ENCODE results near the gene COA5. TPM values are rescaled to one million over a fixed set of nuclear protein-coding genes. Genes with fewer than 3 reads are reported as not detected.

COA5 gene
- total RNA-seq, 1 experiment from 2014 or later = 23.7 TPM

DNA sequence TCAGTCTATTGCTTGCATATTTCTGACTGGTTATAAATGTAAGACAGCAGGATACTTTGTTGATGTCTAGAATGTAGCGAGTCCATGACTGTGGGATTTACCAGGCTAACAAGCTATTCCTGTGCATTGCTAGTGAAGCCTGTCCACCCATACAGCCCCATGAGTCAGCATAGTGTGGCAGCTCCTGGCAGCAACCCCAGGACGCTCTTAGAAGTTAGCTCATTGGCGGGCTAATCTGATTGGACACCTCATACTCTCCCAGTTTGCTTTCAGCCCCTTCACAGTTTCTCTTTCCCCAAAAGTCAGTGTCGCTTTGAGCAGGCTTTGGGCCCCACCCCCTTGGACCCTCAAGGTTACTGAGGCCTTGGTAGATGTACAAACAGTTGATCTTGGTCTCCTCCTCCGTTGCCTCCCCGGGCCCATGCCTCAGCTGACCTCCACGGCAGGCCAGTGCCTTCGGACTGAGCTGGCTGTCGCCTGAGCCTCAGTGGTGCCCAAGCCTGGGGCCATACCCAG is 48.0 kb downstream of the COA5 start:
- no peaks in the 10 kb centered on the region for H3K4me1 ChIP-seq (ENCODE audit: insufficient read depth, low read length, poor library complexity, severe bottlenecking)
- H3K27ac ChIP-seq (ENCODE audit: low read depth, low read length, poor library complexity, severe bottlenecking) = no peak overlapping the region
- TF ChIP-seq, protein P1, sequence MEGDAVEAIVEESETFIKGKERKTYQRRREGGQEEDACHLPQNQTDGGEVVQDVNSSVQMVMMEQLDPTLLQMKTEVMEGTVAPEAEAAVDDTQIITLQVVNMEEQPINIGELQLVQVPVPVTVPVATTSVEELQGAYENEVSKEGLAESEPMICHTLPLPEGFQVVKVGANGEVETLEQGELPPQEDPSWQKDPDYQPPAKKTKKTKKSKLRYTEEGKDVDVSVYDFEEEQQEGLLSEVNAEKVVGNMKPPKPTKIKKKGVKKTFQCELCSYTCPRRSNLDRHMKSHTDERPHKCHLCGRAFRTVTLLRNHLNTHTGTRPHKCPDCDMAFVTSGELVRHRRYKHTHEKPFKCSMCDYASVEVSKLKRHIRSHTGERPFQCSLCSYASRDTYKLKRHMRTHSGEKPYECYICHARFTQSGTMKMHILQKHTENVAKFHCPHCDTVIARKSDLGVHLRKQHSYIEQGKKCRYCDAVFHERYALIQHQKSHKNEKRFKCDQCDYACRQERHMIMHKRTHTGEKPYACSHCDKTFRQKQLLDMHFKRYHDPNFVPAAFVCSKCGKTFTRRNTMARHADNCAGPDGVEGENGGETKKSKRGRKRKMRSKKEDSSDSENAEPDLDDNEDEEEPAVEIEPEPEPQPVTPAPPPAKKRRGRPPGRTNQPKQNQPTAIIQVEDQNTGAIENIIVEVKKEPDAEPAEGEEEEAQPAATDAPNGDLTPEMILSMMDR (conservative IDR thresholded peaks at IDR 0.05; ENCODE audit: low read depth, low read length) = no peak
- no peak for TF ChIP-seq EZH2 (IDR thresholded peaks at IDR 0.05; ENCODE audit: borderline replicate concordance, low read depth, low read length, poor library complexity, severe bottlenecking)
- peaks cover 3% of the 10 kb centered on the region for H3K36me3 ChIP-seq (ENCODE audit: insufficient read depth, low read length, poor library complexity, severe bottlenecking)
- intact Hi-C loops (cut with micrococcal nuclease; ENCODE audit: unreplicated experiment) = no loop called here
- H3K9me3 ChIP-seq (ENCODE audit: low read depth, low read length, poor library complexity, severe bottlenecking) = no peaks in the 10 kb centered on the region
- H3K4me3 ChIP-seq (ENCODE audit: low read depth, low read length, poor library complexity, severe bottlenecking) = no peak overlapping the region
- DNase-seq (ENCODE audit: low spot score) = peak; percentile 18
- H3K27me3 ChIP-seq (replicated peaks; ENCODE audit: insufficient read depth, low read depth, low read length, poor library complexity) = no peaks in the 10 kb centered on the region
- no TSS peak for BruUV-seq (replicated peaks)
- ChIA-PET CTCF (no interaction called here), POLR2A (ENCODE audit: low non-redundant PET) (no interaction called here)

- no peaks in the 10 kb centered on the region for H3K36me3 ChIP-seq (ENCODE audit: insufficient read depth, low read length, poor library complexity, severe bottlenecking)
- intact Hi-C loops (cut with micrococcal nuclease; ENCODE audit: unreplicated experiment) = no loop called here
- no peaks in the 10 kb centered on the region for H3K27me3 ChIP-seq (replicated peaks; ENCODE audit: insufficient read depth, low read depth, low read length, poor library complexity)
- H3K9me3 ChIP-seq (ENCODE audit: low read depth, low read length, poor library complexity, severe bottlenecking) = no peaks in the 10 kb centered on the region
- no peak overlapping the region for H3K4me3 ChIP-seq (ENCODE audit: low read depth, low read length, poor library complexity, severe bottlenecking)
- ChIA-PET POLR2A (ENCODE audit: low non-redundant PET) (no interaction called here), CTCF (no interaction called here)
- DNase-seq (ENCODE audit: low spot score) = no peak
- no peak overlapping the region for H3K27ac ChIP-seq (ENCODE audit: low read depth, low read length, poor library complexity, severe bottlenecking)
- BruUV-seq (replicated peaks) = no TSS peak
- H3K4me1 ChIP-seq (ENCODE audit: insufficient read depth, low read length, poor library complexity, severe bottlenecking) = no peaks in the 10 kb centered on the region
- TF ChIP-seq, protein P1 (conservative IDR thresholded peaks at IDR 0.05; ENCODE audit: low read depth, low read length) = no peak
- TF ChIP-seq EZH2 (IDR thresholded peaks at IDR 0.05; ENCODE audit: borderline replicate concordance, low read depth, low read length, poor library complexity, severe bottlenecking) = no peak
Observed at GRCh38 chr2:98559581-98559980, 48.7 kb downstream of the COA5 start.

- Histone ChIP-seq H3K27me3 (replicated peaks; ENCODE audit: insufficient read depth, low read depth, low read length, poor library complexity) (no peaks in the 10 kb centered on the region), H3K36me3 (ENCODE audit: insufficient read depth, low read length, poor library complexity, severe bottlenecking) (no peaks in the 10 kb centered on the region), H3K4me3 (ENCODE audit: low read depth, low read length, poor library complexity, severe bottlenecking) (no peak overlapping the region), H3K9me3 (ENCODE audit: low read depth, low read length, poor library complexity, severe bottlenecking) (no peaks in the 10 kb centered on the region), H3K27ac (ENCODE audit: low read depth, low read length, poor library complexity, severe bottlenecking) (no peak overlapping the region), H3K4me1 (ENCODE audit: insufficient read depth, low read length, poor library complexity, severe bottlenecking) (no peaks in the 10 kb centered on the region)
- TF ChIP-seq, protein P1 (conservative IDR thresholded peaks at IDR 0.05; ENCODE audit: low read depth, low read length) = no peak
- CTCF ChIA-PET = no interaction called here
- intact Hi-C loops (cut with micrococcal nuclease; ENCODE audit: unreplicated experiment) = no loop called here
- POLR2A ChIA-PET (ENCODE audit: low non-redundant PET) = no interaction called here
- no TSS peak for BruUV-seq (replicated peaks)
- DNase-seq (ENCODE audit: low spot score) = no peak
Observed at GRCh38 chr2:98558852-98559530, 49.3 kb downstream of the COA5 start.

All from A673 (cell line).